HG03280 (cell line): ENCODE results near the gene HAAO.
A peak's percentile ranks its signal among the peaks of the same experiment; 100 is the strongest.

Source experiments
- ATAC-seq: cut with Tn5 transposase; IDR thresholded peaks from one replicate; pipeline ENCODE4 v1.9.1; 2021; ENCODE audit warnings: mild to moderate bottlenecking, moderate library complexity; ENCODE audit not compliant: unreplicated experiment

HAAO gene

GRCh38 chr2:42794271-42795046 is 2.1 kb upstream of the HAAO start:
- peak; percentile 33 for ATAC-seq

GRCh38 chr2:42793334-42794270 is 1.2 kb upstream of the HAAO start:
- ATAC-seq, result no peak

GRCh38 chr2:42792087-42792582 is 248 bp downstream of the HAAO start:
- ATAC-seq, result peak; percentile 17

GRCh38 chr2:42791606-42792005 is 777 bp downstream of the HAAO start:
- no peak for ATAC-seq

- no peak for ATAC-seq
Measured at GRCh38 chr2:42789751-42790150, 2.6 kb downstream of the HAAO start.

- ATAC-seq, result no peak
Measured at GRCh38 chr2:42788882-42789281, 3.5 kb downstream of the HAAO start.

- ATAC-seq, result no peak
Measured at GRCh38 chr2:42788478-42788793, 3.9 kb downstream of the HAAO start.

GRCh38 chr2:42787788-42788477 is 4.5 kb downstream of the HAAO start:
- no peak for ATAC-seq

- no peak for ATAC-seq
Measured at GRCh38 chr2:42787424-42787787, 5.0 kb downstream of the HAAO start.

GRCh38 chr2:42786561-42787345 is 5.6 kb downstream of the HAAO start:
- ATAC-seq, result no peak

- ATAC-seq, result no peak
Measured at GRCh38 chr2:42784204-42784880, 8.0 kb downstream of the HAAO start.

GRCh38 chr2:42783511-42783910 is 8.9 kb downstream of the HAAO start:
- no peak for ATAC-seq

GRCh38 chr2:42781181-42781580 is 11.2 kb downstream of the HAAO start:
- no peak for ATAC-seq

GRCh38 chr2:42777883-42778805 is 14.2 kb downstream of the HAAO start:
- ATAC-seq, result no peak

GRCh38 chr2:42775810-42776209 is 16.6 kb downstream of the HAAO start:
- ATAC-seq, result no peak

- ATAC-seq, result no peak
Measured at GRCh38 chr2:42775186-42775585, 17.2 kb downstream of the HAAO start.

- no peak for ATAC-seq
Measured at GRCh38 chr2:42771546-42772153, 20.7 kb downstream of the HAAO start.

GRCh38 chr2:42770288-42771131 is 21.9 kb downstream of the HAAO start:
- ATAC-seq, result peak; percentile 69
